ENCODE results near the gene PROKR1. TPM values are rescaled to one million over a fixed set of nuclear protein-coding genes. Genes with fewer than 3 reads are reported as not detected.

PROKR1 gene
- total and polyA plus RNA-seq, 2 of the 4 experiments (the other 2 are of a cell fraction), result not detected

- Histone ChIP-seq H3K18ac (ENCODE audit: low read depth, low read length) (no peak overlapping the region), H3K14ac (replicated peaks; ENCODE audit: low read depth, low read length) (no peak overlapping the region), H4K91ac (ENCODE audit: insufficient read depth, low read depth, low read length) (no peak overlapping the region), H3K4me1 (ENCODE audit: control insufficient read depth, insufficient read depth, low read length) (no peaks in the 10 kb centered on the region), H2BK5ac (ENCODE audit: low read depth, low read length, poor library complexity, severe bottlenecking) (no peak overlapping the region), H3K79me1 (ENCODE audit: low read depth in 1 of 2, low read length in 2 of 2) (no peaks in the 10 kb centered on the region), H3K9ac (ENCODE audit: low read depth, low read length) (no peak overlapping the region), H2BK120ac (ENCODE audit: low read depth, low read length) (no peak overlapping the region), H3K4ac (ENCODE audit: low read depth, low read length) (no peak overlapping the region), H2BK15ac (ENCODE audit: low read depth, low read length) (no peak overlapping the region), H3K4me3 (ENCODE audit: insufficient read depth, low read depth, low read length) (no peak overlapping the region), H3K36me3 (ENCODE audit: control insufficient read depth, insufficient read depth, low read length) (no peaks in the 10 kb centered on the region), H4K5ac (ENCODE audit: low read depth, low read length) (no peak overlapping the region), H3K56ac (ENCODE audit: extremely low read depth, insufficient read depth, low read length) (no peak overlapping the region), H3K27ac (ENCODE audit: insufficient read depth, low read length) (no peak overlapping the region), H4K20me1 (ENCODE audit: insufficient read depth, low read length) (no peaks in the 10 kb centered on the region), H2AK5ac (ENCODE audit: low read depth, low read length) (no peak overlapping the region), H2AFZ (replicated peaks; ENCODE audit: low read length, poor library complexity) (no peak overlapping the region), H3K4me2 (ENCODE audit: low read depth, low read length) (no peak overlapping the region), H3K27me3 (ENCODE audit: control insufficient read depth, insufficient read depth, low read length) (peaks cover 20% of the 10 kb centered on the region), H3K9me3 (ENCODE audit: control insufficient read depth, insufficient read depth, low read length) (no peaks in the 10 kb centered on the region), H3K23ac (ENCODE audit: low read depth, low read length) (no peak overlapping the region), H2BK20ac (ENCODE audit: low read depth, low read length) (no peak overlapping the region), H3K9me1 (ENCODE audit: insufficient read depth, low read length) (no peaks in the 10 kb centered on the region), H2AK9ac (replicated peaks; ENCODE audit: low read depth, low read length, poor library complexity) (no peak overlapping the region), H4K8ac (ENCODE audit: low read depth in 2 of 2, low read length in 2 of 2) (no peak overlapping the region)
- ATAC-seq (ENCODE audit: low read depth), result no peak
- TF ChIP-seq RAD21 (IDR thresholded peaks at IDR 0.05; ENCODE audit: low read length), result no peak
- TF ChIP-seq, protein P1, sequence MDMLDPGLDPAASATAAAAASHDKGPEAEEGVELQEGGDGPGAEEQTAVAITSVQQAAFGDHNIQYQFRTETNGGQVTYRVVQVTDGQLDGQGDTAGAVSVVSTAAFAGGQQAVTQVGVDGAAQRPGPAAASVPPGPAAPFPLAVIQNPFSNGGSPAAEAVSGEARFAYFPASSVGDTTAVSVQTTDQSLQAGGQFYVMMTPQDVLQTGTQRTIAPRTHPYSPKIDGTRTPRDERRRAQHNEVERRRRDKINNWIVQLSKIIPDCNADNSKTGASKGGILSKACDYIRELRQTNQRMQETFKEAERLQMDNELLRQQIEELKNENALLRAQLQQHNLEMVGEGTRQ (IDR thresholded peaks at IDR 0.05; ENCODE audit: low read depth, low read length), result no peak
- TF ChIP-seq RFX5 (IDR thresholded peaks at IDR 0.05; ENCODE audit: low read depth, low read length), result no peak
- TF ChIP-seq BHLHE40 (IDR thresholded peaks at IDR 0.05; ENCODE audit: low read depth, low read length), result no peak
- no peak for TF ChIP-seq CEBPB (IDR thresholded peaks at IDR 0.05; ENCODE audit: low read depth, low read length)
- TF ChIP-seq, protein P2, sequence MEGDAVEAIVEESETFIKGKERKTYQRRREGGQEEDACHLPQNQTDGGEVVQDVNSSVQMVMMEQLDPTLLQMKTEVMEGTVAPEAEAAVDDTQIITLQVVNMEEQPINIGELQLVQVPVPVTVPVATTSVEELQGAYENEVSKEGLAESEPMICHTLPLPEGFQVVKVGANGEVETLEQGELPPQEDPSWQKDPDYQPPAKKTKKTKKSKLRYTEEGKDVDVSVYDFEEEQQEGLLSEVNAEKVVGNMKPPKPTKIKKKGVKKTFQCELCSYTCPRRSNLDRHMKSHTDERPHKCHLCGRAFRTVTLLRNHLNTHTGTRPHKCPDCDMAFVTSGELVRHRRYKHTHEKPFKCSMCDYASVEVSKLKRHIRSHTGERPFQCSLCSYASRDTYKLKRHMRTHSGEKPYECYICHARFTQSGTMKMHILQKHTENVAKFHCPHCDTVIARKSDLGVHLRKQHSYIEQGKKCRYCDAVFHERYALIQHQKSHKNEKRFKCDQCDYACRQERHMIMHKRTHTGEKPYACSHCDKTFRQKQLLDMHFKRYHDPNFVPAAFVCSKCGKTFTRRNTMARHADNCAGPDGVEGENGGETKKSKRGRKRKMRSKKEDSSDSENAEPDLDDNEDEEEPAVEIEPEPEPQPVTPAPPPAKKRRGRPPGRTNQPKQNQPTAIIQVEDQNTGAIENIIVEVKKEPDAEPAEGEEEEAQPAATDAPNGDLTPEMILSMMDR (conservative IDR thresholded peaks at IDR 0.05; ENCODE audit: low read depth, low read length), result no peak
- TF ChIP-seq SMC3 (IDR thresholded peaks at IDR 0.05; ENCODE audit: low read depth, low read length), result no peak
- no peak for TF ChIP-seq MAFK (IDR thresholded peaks at IDR 0.05; ENCODE audit: low read depth, low read length)
- no peak for TF ChIP-seq CHD1 (IDR thresholded peaks at IDR 0.05; ENCODE audit: low read depth, low read length)
- TF ChIP-seq RCOR1 (IDR thresholded peaks at IDR 0.05; ENCODE audit: insufficient replicate concordance, low read length), result no peak
- TF ChIP-seq POLR2A (IDR thresholded peaks at IDR 0.05; ENCODE audit: low read depth, low read length), result no peak
- no peak for TF ChIP-seq NFE2L2 (IDR thresholded peaks at IDR 0.05; ENCODE audit: low read depth, low read length)
- no peak for TF ChIP-seq MAZ (IDR thresholded peaks at IDR 0.05; ENCODE audit: borderline replicate concordance, low read depth, low read length)
- no peak for TF ChIP-seq FOS (IDR thresholded peaks at IDR 0.05; ENCODE audit: low read depth, low read length)
- no peak for TF ChIP-seq MXI1 (IDR thresholded peaks at IDR 0.05; ENCODE audit: borderline replicate concordance, low read depth, low read length)
- no peak for TF ChIP-seq ELK1 (IDR thresholded peaks at IDR 0.05; ENCODE audit: borderline replicate concordance, low read depth, low read length)
- POLR2A ChIA-PET (ENCODE audit: unreplicated experiment), result no interaction called here
- BruUV-seq (replicated peaks), result no TSS peak
- CTCF ChIA-PET, result no interaction called here
- dilution Hi-C loops (cut with HindIII; ENCODE audit: low sequenced_read_pairs, unreplicated experiment), result no loop called here
- WGBS, 2 experiments (ENCODE audit: extremely low coverage in 2 of 2, insufficient read length in 1 of 2), result no CpG with 5 or more reads among the region's 1 CpG
- intact Hi-C loops (cut with micrococcal nuclease), result no loop called here
- in situ Hi-C loops (cut with MboI; ENCODE audit: low sequenced_read_pairs), result no loop called here
- DNase-seq, result no peak
These were observed 43.6 kb downstream of the PROKR1 start for GRCh38 chr2:68687018-68687417.

All from IMR-90 (cell line).